Ishikawa (cell line): ENCODE measurements around the gene SLC7A4.

Experiments used
- CEBPB ChIP-seq: IDR thresholded peaks from 2 replicates; pipeline ENCODE4 v1.6.1; 2012
- CREB1 ChIP-seq: IDR thresholded peaks from 2 replicates; pipeline ENCODE4 v1.6.1; 2012; ENCODE audit warnings: low read depth
- EGR1 ChIP-seq: IDR thresholded peaks from 2 replicates; pipeline ENCODE4 v1.6.1; 2012
- EP300 ChIP-seq: IDR thresholded peaks from 2 replicates; pipeline ENCODE4 v1.6.1; 2012; ENCODE audit warnings: borderline replicate concordance
- FOXM1 ChIP-seq: IDR thresholded peaks from 2 replicates; pipeline ENCODE4 v1.6.1; 2012; ENCODE audit warnings: low read depth, borderline replicate concordance
- NFIC ChIP-seq: IDR thresholded peaks from 2 replicates; pipeline ENCODE4 v1.6.1; 2012
- RAD21 ChIP-seq: IDR thresholded peaks from 2 replicates; pipeline ENCODE4 v1.6.1; 2012; ENCODE audit warnings: low read depth
- TAF1 ChIP-seq: IDR thresholded peaks from 2 replicates; pipeline ENCODE4 v1.6.1; 2012; ENCODE audit warnings: low read depth, mild to moderate bottlenecking
- TCF12 ChIP-seq: IDR thresholded peaks from 2 replicates; pipeline ENCODE4 v1.6.1; 2012; ENCODE audit warnings: low read depth
- TEAD4 ChIP-seq: IDR thresholded peaks from 2 replicates; pipeline ENCODE4 v1.6.1; 2012
- USF1 ChIP-seq: IDR thresholded peaks from 2 replicates; pipeline ENCODE4 v1.6.1; 2012
- YY1 ChIP-seq: IDR thresholded peaks from 2 replicates; pipeline ENCODE4 v1.6.1; 2012; ENCODE audit warnings: low read depth
- ZBTB7A ChIP-seq: IDR thresholded peaks from 2 replicates; pipeline ENCODE4 v1.6.1; 2012; ENCODE audit warnings: low read depth
- TF ChIP-seq, protein P1 (sequence below): IDR thresholded peaks from 2 replicates; pipeline ENCODE4 v1.6.1; 2012; ENCODE audit warnings: low read depth, mild to moderate bottlenecking
- TF ChIP-seq, protein P2 (sequence below): IDR thresholded peaks from 2 replicates; pipeline ENCODE4 v1.6.1; 2012

Gene SLC7A4

GRCh38 chr22:21055880-21056319, 23.5 kb upstream of the SLC7A4 start:
- TF ChIP-seq YY1 (no peak), TCF12 (no peak), RAD21 (no peak), NFIC (no peak), EP300 (no peak), EGR1 (no peak), CREB1 (no peak), TAF1 (no peak), CEBPB (no peak), FOXM1 (no peak), USF1 (no peak), ZBTB7A (no peak), TEAD4 (no peak)
- TF ChIP-seq, protein P1, sequence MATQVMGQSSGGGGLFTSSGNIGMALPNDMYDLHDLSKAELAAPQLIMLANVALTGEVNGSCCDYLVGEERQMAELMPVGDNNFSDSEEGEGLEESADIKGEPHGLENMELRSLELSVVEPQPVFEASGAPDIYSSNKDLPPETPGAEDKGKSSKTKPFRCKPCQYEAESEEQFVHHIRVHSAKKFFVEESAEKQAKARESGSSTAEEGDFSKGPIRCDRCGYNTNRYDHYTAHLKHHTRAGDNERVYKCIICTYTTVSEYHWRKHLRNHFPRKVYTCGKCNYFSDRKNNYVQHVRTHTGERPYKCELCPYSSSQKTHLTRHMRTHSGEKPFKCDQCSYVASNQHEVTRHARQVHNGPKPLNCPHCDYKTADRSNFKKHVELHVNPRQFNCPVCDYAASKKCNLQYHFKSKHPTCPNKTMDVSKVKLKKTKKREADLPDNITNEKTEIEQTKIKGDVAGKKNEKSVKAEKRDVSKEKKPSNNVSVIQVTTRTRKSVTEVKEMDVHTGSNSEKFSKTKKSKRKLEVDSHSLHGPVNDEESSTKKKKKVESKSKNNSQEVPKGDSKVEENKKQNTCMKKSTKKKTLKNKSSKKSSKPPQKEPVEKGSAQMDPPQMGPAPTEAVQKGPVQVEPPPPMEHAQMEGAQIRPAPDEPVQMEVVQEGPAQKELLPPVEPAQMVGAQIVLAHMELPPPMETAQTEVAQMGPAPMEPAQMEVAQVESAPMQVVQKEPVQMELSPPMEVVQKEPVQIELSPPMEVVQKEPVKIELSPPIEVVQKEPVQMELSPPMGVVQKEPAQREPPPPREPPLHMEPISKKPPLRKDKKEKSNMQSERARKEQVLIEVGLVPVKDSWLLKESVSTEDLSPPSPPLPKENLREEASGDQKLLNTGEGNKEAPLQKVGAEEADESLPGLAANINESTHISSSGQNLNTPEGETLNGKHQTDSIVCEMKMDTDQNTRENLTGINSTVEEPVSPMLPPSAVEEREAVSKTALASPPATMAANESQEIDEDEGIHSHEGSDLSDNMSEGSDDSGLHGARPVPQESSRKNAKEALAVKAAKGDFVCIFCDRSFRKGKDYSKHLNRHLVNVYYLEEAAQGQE = no peak
- TF ChIP-seq, protein P2, sequence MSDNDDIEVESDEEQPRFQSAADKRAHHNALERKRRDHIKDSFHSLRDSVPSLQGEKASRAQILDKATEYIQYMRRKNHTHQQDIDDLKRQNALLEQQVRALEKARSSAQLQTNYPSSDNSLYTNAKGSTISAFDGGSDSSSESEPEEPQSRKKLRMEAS = no peak

DNA sequence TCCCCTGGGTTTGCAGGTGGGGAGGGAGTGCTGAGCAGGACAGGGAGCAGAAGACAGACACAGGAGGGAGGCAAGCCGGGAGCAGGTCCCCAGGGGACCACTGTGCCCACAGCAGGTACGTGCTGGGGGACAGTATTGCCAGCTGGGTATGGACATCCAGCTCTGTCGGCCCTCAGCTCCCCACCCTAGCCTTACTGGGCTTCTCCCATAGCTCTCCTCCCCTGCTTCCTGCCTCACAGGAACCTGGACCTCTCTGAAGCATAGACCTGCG, 23.1 kb upstream of the SLC7A4 start:
- TF ChIP-seq NFIC (no peak), YY1 (no peak)
- TF ChIP-seq, protein P2 = no peak
- TF ChIP-seq, protein P1 = no peak

- no peak for TF ChIP-seq CREB1
- no peak for TF ChIP-seq TCF12
- TF ChIP-seq TEAD4 = no peak
These were observed 22.6 kb upstream of the SLC7A4 start for GRCh38 chr22:21054714-21055563.

- no peak for TF ChIP-seq CEBPB
- TF ChIP-seq USF1 = no peak
- no peak for TF ChIP-seq TEAD4
- TF ChIP-seq TCF12 = no peak
- no peak for TF ChIP-seq NFIC
- no peak for TF ChIP-seq RAD21
- TF ChIP-seq CREB1 = no peak
- TF ChIP-seq, protein P2 = no peak
- TF ChIP-seq ZBTB7A = no peak
- no peak for TF ChIP-seq TAF1
These were observed 21.8 kb upstream of the SLC7A4 start for GRCh38 chr22:21054046-21054713.

- TF ChIP-seq, protein P1 = no peak
- TF ChIP-seq, protein P2 = no peak
- TF ChIP-seq RAD21 = no peak
- no peak for TF ChIP-seq TCF12
- no peak for TF ChIP-seq CREB1
- TF ChIP-seq TEAD4 = no peak
- no peak for TF ChIP-seq FOXM1
- no peak for TF ChIP-seq NFIC
- no peak for TF ChIP-seq EGR1
- no peak for TF ChIP-seq EP300
- TF ChIP-seq TAF1 = no peak
- TF ChIP-seq USF1 = no peak
These were observed 20.5 kb upstream of the SLC7A4 start for GRCh38 chr22:21052715-21053459.
